Progenitor cell of endocrine pancreas (in vitro differentiated cells): ENCODE data around the gene USP6NL. TPM values are rescaled to one million over a fixed set of nuclear protein-coding genes. Genes with fewer than 3 reads are reported as not detected.

Source experiments
- DNase-seq: peaks from one replicate; pipeline ENCODE4 v3.0.0; 2021; ENCODE audit warnings: low spot score; ENCODE audit not compliant: unreplicated experiment
- H3K27ac Mint-ChIP-seq: 2 replicates; pipeline ENCODE4 v1.8.0; 2021; ENCODE audit warnings: mild to moderate bottlenecking, moderate library complexity, mixed read lengths
- H3K27me3 Mint-ChIP-seq: 2 replicates; pipeline ENCODE4 v1.8.0; 2021; ENCODE audit warnings: mixed read lengths
- H3K36me3 Mint-ChIP-seq: 2 replicates; pipeline ENCODE4 v1.8.0; 2022; ENCODE audit warnings: mixed read lengths; ENCODE audit not compliant: insufficient read depth
- H3K4me1 Mint-ChIP-seq: 2 replicates; pipeline ENCODE4 v1.8.0; 2021; ENCODE audit warnings: low read depth, mixed read lengths
- H3K4me3 Mint-ChIP-seq: 2 replicates; pipeline ENCODE4 v1.8.0; 2021; ENCODE audit warnings: low read depth, mild to moderate bottlenecking, moderate library complexity, mixed read lengths
- H3K9me3 Mint-ChIP-seq: 2 replicates; pipeline ENCODE4 v1.8.0; 2021; ENCODE audit warnings: low read depth, mixed read lengths
- CTCF ChIP-seq: fragments of 200-600 bp; sonication (generic); IDR thresholded peaks from one replicate; pipeline ENCODE4 v1.5.0; 2021; ENCODE audit warnings: antibody characterized with exemption, mild to moderate bottlenecking; ENCODE audit not compliant: unreplicated experiment
- total RNA-seq: library from RNA; stranded (reverse); gene quantifications from 2 replicates; pipeline ENCODE4 v1.2.1, GENCODE V29; 2021

Gene USP6NL
- total RNA-seq, 1 donor from 2014 or later = 37.3 TPM

- H3K36me3 Mint-ChIP-seq = no peaks in the 10 kb centered on the region
- no peak overlapping the region for H3K4me3 Mint-ChIP-seq
- H3K27me3 Mint-ChIP-seq = peaks cover 8% of the 10 kb centered on the region
- no peak for DNase-seq
- H3K9me3 Mint-ChIP-seq = peaks cover 3% of the 10 kb centered on the region
- no peak overlapping the region for H3K27ac Mint-ChIP-seq
- TF ChIP-seq CTCF = no peak
- peaks cover 4% of the 10 kb centered on the region for H3K4me1 Mint-ChIP-seq
Observed at GRCh38 chr10:11647676-11648075, 36.2 kb upstream of the USP6NL start.

- Mint-ChIP-seq H3K27ac (no peak overlapping the region), H3K4me1 (peaks cover 4% of the 10 kb centered on the region)
- TF ChIP-seq CTCF = no peak
Observed at GRCh38 chr10:11646450-11646849, 35.0 kb upstream of the USP6NL start.

GRCh38 chr10:11643039-11643438 lies 31.6 kb upstream of the USP6NL start:
- no peak overlapping the region for H3K27ac Mint-ChIP-seq
- TF ChIP-seq CTCF = no peak
- no peaks in the 10 kb centered on the region for H3K36me3 Mint-ChIP-seq
- H3K4me3 Mint-ChIP-seq = no peak overlapping the region
- H3K4me1 Mint-ChIP-seq = peaks cover 12% of the 10 kb centered on the region
- peaks cover 3% of the 10 kb centered on the region for H3K9me3 Mint-ChIP-seq
- no peak for DNase-seq
- peaks cover 14% of the 10 kb centered on the region for H3K27me3 Mint-ChIP-seq

More at GRCh38 chr10:11646450-11646849, 35.0 kb upstream of the USP6NL start:
- DNase-seq = no peak
- peaks cover 14% of the 10 kb centered on the region for H3K27me3 Mint-ChIP-seq
- no peaks in the 10 kb centered on the region for H3K36me3 Mint-ChIP-seq
- H3K9me3 Mint-ChIP-seq = peaks cover 3% of the 10 kb centered on the region
- H3K4me3 Mint-ChIP-seq = no peak overlapping the region

GRCh38 chr10:11642566-11642965 lies 31.1 kb upstream of the USP6NL start:
- H3K4me1 Mint-ChIP-seq = peaks cover 12% of the 10 kb centered on the region
- H3K9me3 Mint-ChIP-seq = peaks cover 3% of the 10 kb centered on the region
- H3K27ac Mint-ChIP-seq = no peak overlapping the region
- H3K27me3 Mint-ChIP-seq = peaks cover 14% of the 10 kb centered on the region
- no peak for TF ChIP-seq CTCF
- no peak overlapping the region for H3K4me3 Mint-ChIP-seq
- H3K36me3 Mint-ChIP-seq = no peaks in the 10 kb centered on the region
- no peak for DNase-seq

- Mint-ChIP-seq H3K4me1 (peaks cover 8% of the 10 kb centered on the region), H3K27ac (no peak overlapping the region), H3K9me3 (peaks cover 3% of the 10 kb centered on the region), H3K27me3 (peaks cover 14% of the 10 kb centered on the region), H3K36me3 (no peaks in the 10 kb centered on the region), H3K4me3 (no peak overlapping the region)
- no peak for DNase-seq
- no peak for TF ChIP-seq CTCF
Observed at GRCh38 chr10:11639849-11640764, 28.7 kb upstream of the USP6NL start.
